NCI-H1694 (cell line): Measurements from ENCODE around the gene CMTM5.
"Not testable (repeated sequence)": the region's sequence is repeated elsewhere in the genome, so short reads cannot be mapped to it uniquely, and the experiment has no call there.

Experiments used
- DNase-seq: peaks from one replicate; lab custom pipeline; 2025; lab: John Stamatoyannopoulos, UW

CMTM5 gene

GRCh38 chr14:23414906-23415820 lies 38.3 kb downstream of the CMTM5 start:
- DNase-seq, result no peak

- DNase-seq, result no peak
Observed at GRCh38 chr14:23415821-23416778, 39.3 kb downstream of the CMTM5 start.

DNA sequence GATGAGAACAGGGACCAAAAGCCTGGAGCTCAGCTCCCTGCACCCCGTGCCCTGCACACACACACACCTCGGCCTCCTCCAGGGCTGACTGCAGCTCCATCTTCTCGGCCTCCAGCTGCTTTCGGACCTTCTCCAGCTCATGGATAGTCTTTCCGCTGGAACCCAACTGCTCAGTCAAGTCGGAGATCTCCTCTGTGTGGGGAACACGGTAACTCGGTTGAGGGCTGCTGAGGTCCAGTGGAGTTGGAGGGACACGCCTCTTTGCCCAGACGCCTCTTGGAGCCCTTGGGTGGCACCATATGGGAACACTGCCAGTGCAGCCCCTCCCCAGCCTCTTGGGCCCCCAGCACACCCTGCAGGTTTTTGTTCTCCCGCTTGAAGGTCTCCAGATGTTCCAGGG lies 40.0 kb downstream of the CMTM5 start:
- no peak for DNase-seq

DNA sequence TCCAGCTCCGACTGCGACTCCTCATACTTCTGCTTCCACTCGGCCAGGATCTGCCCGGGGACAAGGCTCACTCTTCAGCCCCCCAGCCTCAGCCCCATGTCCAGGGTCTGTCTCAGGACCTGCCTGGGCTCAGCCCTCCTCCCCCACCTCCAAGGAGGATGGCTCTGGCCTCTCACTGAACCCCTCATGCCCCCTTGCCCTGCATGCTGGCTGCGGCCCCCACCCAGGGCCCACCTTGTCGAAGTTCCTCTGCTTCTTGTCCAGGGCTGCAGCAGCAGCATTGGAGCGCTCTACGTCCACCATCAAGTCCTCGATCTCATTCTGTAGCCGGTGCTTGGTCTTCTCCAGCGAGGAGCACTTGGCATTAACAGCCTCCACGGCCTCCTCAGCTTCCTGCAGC lies 40.4 kb downstream of the CMTM5 start:
- DNase-seq, result not testable (repeated sequence)

DNA sequence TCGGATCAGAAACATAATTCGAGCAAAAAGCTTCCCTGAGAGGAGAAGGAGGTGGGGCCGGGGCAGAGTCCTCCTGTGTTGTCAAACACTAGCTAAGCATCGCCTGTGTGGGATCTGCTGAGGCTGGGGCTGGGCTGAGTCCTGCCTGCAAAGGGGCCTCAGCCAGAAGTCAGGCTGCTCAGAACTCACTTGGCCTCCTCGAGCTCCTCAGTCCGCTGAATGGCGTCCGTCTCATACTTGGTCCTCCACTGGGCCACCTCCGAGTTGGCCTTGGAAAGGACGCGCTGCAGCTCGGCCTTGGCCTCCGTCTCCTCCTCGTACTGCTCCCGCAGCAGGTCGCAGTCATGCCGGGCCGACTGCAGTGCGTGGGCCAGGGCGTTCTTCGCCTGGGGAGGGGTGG lies 41.2 kb downstream of the CMTM5 start:
- DNase-seq, result no peak

- DNase-seq, result not testable (repeated sequence)
Observed at GRCh38 chr14:23419646-23420045, 42.8 kb downstream of the CMTM5 start.

DNA sequence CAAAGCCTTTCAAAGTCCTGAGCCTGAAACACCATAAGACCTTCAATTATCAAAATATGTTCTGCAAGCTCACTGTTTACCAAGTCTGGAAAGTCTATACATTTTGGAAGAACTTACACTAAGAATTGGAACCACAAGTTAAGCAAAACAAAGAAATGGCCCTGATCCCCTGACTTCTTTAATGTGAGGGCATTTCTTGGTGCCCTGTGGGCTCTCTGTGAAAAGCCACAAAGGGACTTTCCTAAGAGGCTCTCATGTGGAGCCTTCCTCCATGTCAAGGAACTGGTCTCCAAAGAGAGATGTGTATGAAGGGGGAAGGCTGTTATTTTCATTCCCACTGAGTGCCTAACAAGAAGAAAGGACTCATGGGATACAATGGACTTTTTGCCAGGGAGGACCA lies 44.7 kb downstream of the CMTM5 start:
- DNase-seq, result no peak

- DNase-seq, result no peak
Observed at GRCh38 chr14:23423657-23424056, 46.8 kb downstream of the CMTM5 start.

DNA sequence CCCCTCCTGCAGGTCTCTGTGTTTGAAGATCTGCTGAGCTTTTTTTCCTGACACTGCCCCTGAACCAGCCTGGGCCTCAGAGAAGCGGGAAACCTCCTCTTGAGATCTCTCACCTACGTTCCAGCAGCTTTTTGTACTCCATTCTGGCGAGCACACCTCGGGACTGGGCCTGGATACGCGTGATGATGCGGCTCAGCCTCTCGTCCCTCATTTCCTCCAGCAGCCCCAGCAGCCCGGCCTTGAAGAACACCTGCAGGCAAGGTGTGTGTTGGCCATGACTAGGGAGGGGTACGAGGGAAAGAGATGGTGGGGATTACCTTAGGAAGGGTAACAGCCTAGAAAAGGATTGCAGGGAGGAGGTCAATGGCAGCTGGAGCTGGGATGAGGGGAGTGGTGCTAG lies 48.3 kb downstream of the CMTM5 start:
- DNase-seq, result no peak

DNA sequence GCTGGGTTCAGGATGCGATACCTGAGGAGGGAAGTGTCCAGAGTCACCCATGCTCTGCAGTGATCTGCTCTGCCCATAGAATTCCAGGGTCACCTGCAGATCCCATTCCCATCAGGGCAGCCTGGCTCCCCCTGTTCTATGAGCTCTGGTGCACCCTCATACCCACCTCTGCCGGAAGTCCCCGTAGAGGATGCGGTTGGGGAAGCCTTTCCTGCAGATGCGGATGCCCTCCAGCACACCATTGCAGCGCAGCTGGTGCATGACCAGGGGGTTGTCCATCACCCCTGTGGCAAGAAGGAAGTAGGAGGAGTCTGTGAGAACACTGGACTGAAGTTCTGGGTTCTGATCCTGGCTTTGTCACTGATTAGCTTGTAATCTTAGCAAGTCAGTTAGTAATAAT lies 49.0 kb downstream of the CMTM5 start:
- not testable (repeated sequence) for DNase-seq

GRCh38 chr14:23428686-23429495 lies 52.0 kb downstream of the CMTM5 start:
- DNase-seq, result no peak
